ENCODE results near the gene CLBA1.
"Not testable (repeated sequence)": the region's sequence is repeated elsewhere in the genome, so short reads cannot be mapped to it uniquely, and the experiment has no call there.

CLBA1 gene

GRCh38 chr14:104942586-104942985 is 43.0 kb upstream of the CLBA1 start:
- no peak for TF ChIP-seq POLR2AphosphoS5 (IDR thresholded peaks at IDR 0.05; ENCODE audit: low read depth)
- TF ChIP-seq SPI1 (IDR thresholded peaks at IDR 0.05; ENCODE audit: borderline replicate concordance, low read depth), result no peak
- TF ChIP-seq REST (IDR thresholded peaks at IDR 0.05; ENCODE audit: insufficient replicate concordance, low read depth), result no peak
- TF ChIP-seq CTCF (IDR thresholded peaks at IDR 0.05; ENCODE audit: insufficient read depth, low read length), result no peak
- no peak for TF ChIP-seq GABPA (IDR thresholded peaks at IDR 0.05; ENCODE audit: low read depth)
- Histone ChIP-seq H3K27me3 (ENCODE audit: insufficient read depth, poor library complexity, severe bottlenecking) (peaks cover 7% of the 10 kb centered on the region), H3K27ac (replicated peaks) (no peak overlapping the region), H3K4me3 (replicated peaks; ENCODE audit: insufficient read depth, low read length) (no peak overlapping the region)
- no peak for DNase-seq (ENCODE audit: low read depth in 1 of 2, low spot score in 1 of 2)

- not testable (repeated sequence) for H3K27ac ChIP-seq (replicated peaks); H3K27me3 ChIP-seq (ENCODE audit: insufficient read depth, poor library complexity, severe bottlenecking); DNase-seq (ENCODE audit: low read depth in 1 of 2, low spot score in 1 of 2); H3K4me3 ChIP-seq (replicated peaks; ENCODE audit: insufficient read depth, low read length)
Observed at GRCh38 chr14:104943216-104944015, 42.2 kb upstream of the CLBA1 start.

GRCh38 chr14:104944016-104944308 is 41.6 kb upstream of the CLBA1 start:
- not testable (repeated sequence) for DNase-seq (ENCODE audit: low read depth in 1 of 2, low spot score in 1 of 2); H3K27ac ChIP-seq (replicated peaks); H3K4me3 ChIP-seq (replicated peaks; ENCODE audit: insufficient read depth, low read length); H3K27me3 ChIP-seq (ENCODE audit: insufficient read depth, poor library complexity, severe bottlenecking)

GRCh38 chr14:104944436-104945205 is 41.0 kb upstream of the CLBA1 start:
- not testable (repeated sequence) for H3K27ac ChIP-seq (replicated peaks)

GRCh38 chr14:104945266-104945665 is 40.3 kb upstream of the CLBA1 start:
- not testable (repeated sequence) for H3K27ac ChIP-seq (replicated peaks); H3K4me3 ChIP-seq (replicated peaks; ENCODE audit: insufficient read depth, low read length); DNase-seq (ENCODE audit: low read depth in 1 of 2, low spot score in 1 of 2); H3K27me3 ChIP-seq (ENCODE audit: insufficient read depth, poor library complexity, severe bottlenecking)

More at GRCh38 chr14:104944436-104945205, 41.0 kb upstream of the CLBA1 start:
- DNase-seq (ENCODE audit: low read depth in 1 of 2, low spot score in 1 of 2); H3K4me3 ChIP-seq (replicated peaks; ENCODE audit: insufficient read depth, low read length); H3K27me3 ChIP-seq (ENCODE audit: insufficient read depth, poor library complexity, severe bottlenecking): not testable (repeated sequence)

- not testable (repeated sequence) for H3K27ac ChIP-seq (replicated peaks); DNase-seq (ENCODE audit: low read depth in 1 of 2, low spot score in 1 of 2); H3K4me3 ChIP-seq (replicated peaks; ENCODE audit: insufficient read depth, low read length); H3K27me3 ChIP-seq (ENCODE audit: insufficient read depth, poor library complexity, severe bottlenecking)
Observed at GRCh38 chr14:104945986-104946965, 39.3 kb upstream of the CLBA1 start.

- H3K27me3 ChIP-seq (ENCODE audit: insufficient read depth, poor library complexity, severe bottlenecking); H3K4me3 ChIP-seq (replicated peaks; ENCODE audit: insufficient read depth, low read length); H3K27ac ChIP-seq (replicated peaks); DNase-seq (ENCODE audit: low read depth in 1 of 2, low spot score in 1 of 2): not testable (repeated sequence)
Observed at GRCh38 chr14:104947201-104947600, 38.4 kb upstream of the CLBA1 start.

- H3K27ac ChIP-seq (replicated peaks); H3K4me3 ChIP-seq (replicated peaks; ENCODE audit: insufficient read depth, low read length); DNase-seq (ENCODE audit: low read depth in 1 of 2, low spot score in 1 of 2); H3K27me3 ChIP-seq (ENCODE audit: insufficient read depth, poor library complexity, severe bottlenecking): not testable (repeated sequence)
Observed at GRCh38 chr14:104947881-104948735, 37.5 kb upstream of the CLBA1 start.

Measured in HL-60 (cell line).